SK-N-SH (cell line): ENCODE results near the gene BNIPL. TPM values are rescaled to one million over a fixed set of nuclear protein-coding genes. Genes with fewer than 3 reads are reported as not detected.

Experiments
- CTCF ChIA-PET: fragments of 300-600, 350-600 bp; formaldehyde crosslinking; extraction: SDS; loops from one replicate; lab custom pipeline; 2021; lab: Yijun Ruan, JAX
- POLR2A ChIA-PET: fragments of 350-600 bp; sonication (Branson Sonifier 250); formaldehyde crosslinking; extraction: SDS; loops from one replicate; lab custom pipeline; 2020; ENCODE audit warnings: antibody characterized with exemption, inconsistent platforms; lab: Yijun Ruan, JAX
- DNase-seq: peaks from one replicate; pipeline ENCODE4 v3.0.0; 2012
- H2AFZ ChIP-seq: fragments of 200-600 bp; sonication (generic); 2 replicates; pipeline ENCODE4 v1.8.1; 2016; ENCODE audit warnings: antibody characterized with exemption, mild to moderate bottlenecking, low read depth
- H3F3A ChIP-seq: fragments of 200-600 bp; sonication (generic); replicated peaks from 2 replicates; pipeline ENCODE3; 2016; ENCODE audit warnings: antibody characterized with exemption, mild to moderate bottlenecking; ENCODE audit not compliant: insufficient read depth
- H3K27ac ChIP-seq, 2 experiments: fragments of 200-500 bp in 1 of 2; fragments of 200-600 bp in 1 of 2; sonication (Bioruptor generic) in 1 of 2; sonication (generic), shearing (Covaris generic) in 1 of 2; 2 replicates each; pipeline versions ENCODE4 v1.5.1 to v1.6.1; 2014 to 2016; ENCODE audit warnings: low read depth in 2 of 2, inconsistent platforms in 1 of 2, low read length in 1 of 2, mild to moderate bottlenecking in 1 of 2, mixed read lengths in 1 of 2
- H3K27me3 ChIP-seq: fragments of 200-600 bp; sonication (generic), shearing (Covaris generic); 2 replicates; pipeline ENCODE4 v1.6.1; 2016; ENCODE audit warnings: mixed run types; ENCODE audit not compliant: insufficient read depth
- H3K36me3 ChIP-seq, 2 experiments: fragments of 200-500 bp in 1 of 2; fragments of 200-600 bp in 1 of 2; sonication (Bioruptor generic) in 1 of 2; sonication (generic) in 1 of 2; replicated peaks in 1 of 2; 2 replicates each; pipeline versions ENCODE3 to v1.5.1; 2014 to 2016; ENCODE audit warnings: low read length in 1 of 2, mild to moderate bottlenecking in 1 of 2; ENCODE audit not compliant: insufficient read depth in 2 of 2, control insufficient read depth in 1 of 2
- H3K4me1 ChIP-seq, 2 experiments: fragments of 200-500 bp in 1 of 2; fragments of 200-600 bp in 1 of 2; sonication (Bioruptor generic) in 1 of 2; sonication (generic), shearing (Covaris generic) in 1 of 2; 2 replicates each; pipeline versions ENCODE4 v1.5.1 to v1.6.1; 2014 to 2016; ENCODE audit warnings: low read depth in 1 of 2, low read length in 1 of 2, mixed run types in 1 of 2; ENCODE audit not compliant: insufficient read depth in 2 of 2, control insufficient read depth in 1 of 2
- H3K4me2 ChIP-seq: fragments of 200-600 bp; sonication (generic), shearing (Covaris generic); 2 replicates; pipeline ENCODE4 v1.6.1; 2017; ENCODE audit warnings: mixed run types
- H3K4me3 ChIP-seq, 2 experiments: fragments of 200-500 bp in 1 of 2; fragments of 200-600 bp in 1 of 2; sonication (Bioruptor generic) in 1 of 2; sonication (generic), shearing (Covaris generic) in 1 of 2; 2 replicates each; pipeline versions ENCODE4 v1.5.1 to v1.8.1; 2014 to 2016; ENCODE audit warnings: low read depth in 2 of 2, inconsistent platforms in 1 of 2, low read length in 1 of 2, mild to moderate bottlenecking in 1 of 2, mixed read lengths in 1 of 2, moderate library complexity in 1 of 2
- H3K79me2 ChIP-seq: fragments of 200-600 bp; sonication (generic); 2 replicates; pipeline ENCODE4 v1.8.1; 2017; ENCODE audit warnings: mild to moderate bottlenecking; ENCODE audit not compliant: insufficient read depth
- H3K9ac ChIP-seq: fragments of 200-600 bp; sonication (generic); 2 replicates; pipeline ENCODE4 v1.6.1; 2017; ENCODE audit warnings: mixed run types
- H3K9me2 ChIP-seq: fragments of 200-600 bp; sonication (generic); 2 replicates; pipeline ENCODE4 v1.6.1; 2017; ENCODE audit warnings: mixed run types
- H3K9me3 ChIP-seq: fragments of 200-600 bp; sonication (generic); 2 replicates; pipeline ENCODE4 v1.6.1; 2017; ENCODE audit warnings: mixed run types, mild to moderate bottlenecking, moderate library complexity
- H4K20me1 ChIP-seq: fragments of 200-600 bp; sonication (generic); 2 replicates; pipeline ENCODE4 v1.6.1; 2017; ENCODE audit warnings: mild to moderate bottlenecking, mixed run types; ENCODE audit not compliant: insufficient read depth
- CHD2 ChIP-seq: fragments of 150-350 bp; IDR thresholded peaks from 2 replicates; pipeline ENCODE4 v1.6.1; 2018; ENCODE audit warnings: low read length; ENCODE audit not compliant: partially characterized antibody
- NRF1 ChIP-seq: IDR thresholded peaks from 2 replicates; pipeline ENCODE4 v1.6.1; 2012; ENCODE audit warnings: low read depth, mild to moderate bottlenecking, low read length
- RCOR1 ChIP-seq: fragments of 150-350 bp; IDR thresholded peaks from 2 replicates; pipeline ENCODE4 v1.6.1; 2017; ENCODE audit warnings: antibody characterized with exemption, low read length
- RFX5 ChIP-seq: IDR thresholded peaks from 2 replicates; pipeline ENCODE4 v1.6.1; 2012; ENCODE audit warnings: mild to moderate bottlenecking, improper control_type of control experiment, low read length
- SIN3A ChIP-seq: IDR thresholded peaks from 2 replicates; pipeline ENCODE4 v1.6.1; 2012; ENCODE audit warnings: low read depth, mild to moderate bottlenecking, low read length, moderate library complexity, borderline replicate concordance
- TAF1 ChIP-seq: IDR thresholded peaks from 2 replicates; pipeline ENCODE4 v1.6.1; 2012; ENCODE audit warnings: low read depth, mild to moderate bottlenecking, low read length, moderate library complexity, borderline replicate concordance
- TCF12 ChIP-seq: IDR thresholded peaks from 2 replicates; pipeline ENCODE4 v1.4.0; 2012
- TEAD4 ChIP-seq: IDR thresholded peaks from 2 replicates; pipeline ENCODE4 v1.4.0; 2012; ENCODE audit warnings: mild to moderate bottlenecking, borderline replicate concordance; ENCODE audit not compliant: insufficient read depth
- USF2 ChIP-seq: fragments of 150-350 bp; IDR thresholded peaks from 2 replicates; pipeline ENCODE4 v1.6.1; 2017; ENCODE audit warnings: antibody characterized with exemption, low read length, low read depth, borderline replicate concordance
- polyA plus RNA-seq, 3 experiments: library from polyadenylated mRNA; depleted of rRNA; stranded (reverse); fragments of >200 nt; gene quantifications; 2 replicates each; pipeline ENCODE4 v1.2.3, GENCODE V29; 2012
- TF ChIP-seq, protein P1 (sequence below): IDR thresholded peaks from 2 replicates; pipeline ENCODE4; 2012
- TF ChIP-seq, protein P2 (sequence below): IDR thresholded peaks from 2 replicates; pipeline ENCODE4 v1.6.1; 2012; ENCODE audit warnings: mild to moderate bottlenecking, low read depth, low read length, moderate library complexity
- TF ChIP-seq, protein P3 (sequence below): IDR thresholded peaks from 2 replicates; pipeline ENCODE4 v1.4.0; 2012; ENCODE audit warnings: low read depth

BNIPL gene
- polyA plus RNA-seq, 1 of the 3 experiments (the other 2 are of a cell fraction) = 0.12 TPM

DNA sequence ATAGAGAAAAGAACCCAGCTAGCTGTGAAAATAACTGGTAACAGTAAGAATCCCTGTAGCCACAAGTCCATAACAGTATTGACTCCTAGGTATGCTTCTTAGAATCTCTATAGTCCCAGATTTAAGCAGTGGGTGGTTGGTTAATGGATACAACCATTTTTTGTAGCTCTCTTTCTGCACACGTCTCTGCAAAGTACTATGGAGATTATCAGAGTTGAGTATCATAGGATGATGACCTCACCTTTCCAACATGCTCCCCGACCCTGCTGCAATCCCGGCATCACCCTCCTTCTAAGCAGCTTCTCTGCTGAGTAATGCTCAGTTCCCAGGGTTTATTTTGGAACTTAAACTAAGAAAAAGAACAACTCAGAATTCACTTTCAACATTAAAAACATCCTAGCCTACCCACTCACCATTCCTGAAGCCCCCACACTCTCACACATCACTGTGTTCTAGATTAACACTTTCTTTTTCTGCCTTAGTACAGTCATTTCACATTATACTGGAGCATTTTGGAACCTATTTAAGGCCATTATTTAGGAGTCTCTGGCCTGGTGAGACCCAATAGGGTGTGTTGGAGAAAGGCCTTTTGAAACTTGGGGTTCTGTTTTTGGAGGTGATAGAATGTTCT is 26.5 kb downstream of the BNIPL start (continued):
- TF ChIP-seq, protein P1, sequence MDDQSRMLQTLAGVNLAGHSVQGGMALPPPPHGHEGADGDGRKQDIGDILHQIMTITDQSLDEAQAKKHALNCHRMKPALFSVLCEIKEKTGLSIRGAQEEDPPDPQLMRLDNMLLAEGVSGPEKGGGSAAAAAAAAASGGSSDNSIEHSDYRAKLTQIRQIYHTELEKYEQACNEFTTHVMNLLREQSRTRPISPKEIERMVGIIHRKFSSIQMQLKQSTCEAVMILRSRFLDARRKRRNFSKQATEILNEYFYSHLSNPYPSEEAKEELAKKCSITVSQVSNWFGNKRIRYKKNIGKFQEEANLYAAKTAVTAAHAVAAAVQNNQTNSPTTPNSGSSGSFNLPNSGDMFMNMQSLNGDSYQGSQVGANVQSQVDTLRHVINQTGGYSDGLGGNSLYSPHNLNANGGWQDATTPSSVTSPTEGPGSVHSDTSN = no peak
- TF ChIP-seq, protein P2, sequence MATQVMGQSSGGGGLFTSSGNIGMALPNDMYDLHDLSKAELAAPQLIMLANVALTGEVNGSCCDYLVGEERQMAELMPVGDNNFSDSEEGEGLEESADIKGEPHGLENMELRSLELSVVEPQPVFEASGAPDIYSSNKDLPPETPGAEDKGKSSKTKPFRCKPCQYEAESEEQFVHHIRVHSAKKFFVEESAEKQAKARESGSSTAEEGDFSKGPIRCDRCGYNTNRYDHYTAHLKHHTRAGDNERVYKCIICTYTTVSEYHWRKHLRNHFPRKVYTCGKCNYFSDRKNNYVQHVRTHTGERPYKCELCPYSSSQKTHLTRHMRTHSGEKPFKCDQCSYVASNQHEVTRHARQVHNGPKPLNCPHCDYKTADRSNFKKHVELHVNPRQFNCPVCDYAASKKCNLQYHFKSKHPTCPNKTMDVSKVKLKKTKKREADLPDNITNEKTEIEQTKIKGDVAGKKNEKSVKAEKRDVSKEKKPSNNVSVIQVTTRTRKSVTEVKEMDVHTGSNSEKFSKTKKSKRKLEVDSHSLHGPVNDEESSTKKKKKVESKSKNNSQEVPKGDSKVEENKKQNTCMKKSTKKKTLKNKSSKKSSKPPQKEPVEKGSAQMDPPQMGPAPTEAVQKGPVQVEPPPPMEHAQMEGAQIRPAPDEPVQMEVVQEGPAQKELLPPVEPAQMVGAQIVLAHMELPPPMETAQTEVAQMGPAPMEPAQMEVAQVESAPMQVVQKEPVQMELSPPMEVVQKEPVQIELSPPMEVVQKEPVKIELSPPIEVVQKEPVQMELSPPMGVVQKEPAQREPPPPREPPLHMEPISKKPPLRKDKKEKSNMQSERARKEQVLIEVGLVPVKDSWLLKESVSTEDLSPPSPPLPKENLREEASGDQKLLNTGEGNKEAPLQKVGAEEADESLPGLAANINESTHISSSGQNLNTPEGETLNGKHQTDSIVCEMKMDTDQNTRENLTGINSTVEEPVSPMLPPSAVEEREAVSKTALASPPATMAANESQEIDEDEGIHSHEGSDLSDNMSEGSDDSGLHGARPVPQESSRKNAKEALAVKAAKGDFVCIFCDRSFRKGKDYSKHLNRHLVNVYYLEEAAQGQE = no peak
- no peak for TF ChIP-seq RFX5
- TF ChIP-seq TCF12 = peak; percentile 34; the same call in 1 of the 2 replicates
- TF ChIP-seq USF2 = no peak

DNA sequence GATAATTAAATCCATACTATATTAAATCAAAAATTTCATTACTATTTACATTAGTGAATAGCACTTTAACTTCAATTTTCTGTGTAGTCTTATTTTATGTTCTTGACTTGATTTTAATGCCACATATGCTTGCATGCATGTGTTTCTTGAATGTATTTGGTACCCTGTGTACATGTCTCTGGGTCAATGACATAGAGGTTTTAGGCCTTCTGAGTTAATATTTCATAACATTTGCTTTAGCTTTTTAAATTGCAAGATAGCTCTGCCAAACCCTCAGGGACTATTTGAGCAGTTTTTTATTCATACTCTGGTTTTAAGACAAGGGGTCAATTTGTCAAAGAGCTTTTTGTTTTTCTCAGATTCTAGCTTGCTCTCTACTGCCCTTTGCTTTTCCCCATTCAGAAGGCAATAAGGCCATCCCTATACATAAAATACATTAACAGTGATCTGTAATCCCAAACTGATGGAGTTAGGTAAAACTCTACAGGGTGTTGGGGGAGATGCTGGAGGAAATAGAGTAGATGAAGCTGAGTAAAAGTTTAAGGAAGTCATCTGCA is 28.8 kb downstream of the BNIPL start:
- Histone ChIP-seq H3K79me2 (peaks cover 93% of the 10 kb centered on the region), H3K27ac (peak overlapping the region in 1 of 2 experiments; percentile 25; a peak in 1 of 4 replicates), H3K27me3 (no peaks in the 10 kb centered on the region), H2AFZ (no peak overlapping the region), H3K9ac (no peak overlapping the region), H3F3A (peaks cover 43% of the 10 kb centered on the region), H3K4me1 (peaks cover 11 to 13% of the 10 kb centered on the region in 2 experiments), H3K9me3 (no peaks in the 10 kb centered on the region), H3K4me3 (no peak overlapping the region; a peak in 1 of 4 replicates), H3K9me2 (no peaks in the 10 kb centered on the region), H3K4me2 (peak overlapping the region; percentile 47), H3K36me3 (peaks cover 21 to 45% of the 10 kb centered on the region in 2 experiments), H4K20me1 (peaks cover 32% of the 10 kb centered on the region)
- TF ChIP-seq SIN3A = no peak
- TF ChIP-seq RCOR1 = no peak
- TF ChIP-seq, protein P3, sequence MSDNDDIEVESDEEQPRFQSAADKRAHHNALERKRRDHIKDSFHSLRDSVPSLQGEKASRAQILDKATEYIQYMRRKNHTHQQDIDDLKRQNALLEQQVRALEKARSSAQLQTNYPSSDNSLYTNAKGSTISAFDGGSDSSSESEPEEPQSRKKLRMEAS = no peak
- TF ChIP-seq TAF1 = no peak
- no peak for TF ChIP-seq CHD2
- TF ChIP-seq TEAD4 = no peak
- TF ChIP-seq NRF1 = no peak
- CTCF ChIA-PET = interaction anchor here (0.6 to 1.9 kb wide), 8 partner anchors 9 to 185 kb away, joined by 3 to 6 read pairs (median 4); partner anchors contain the start of gene MINDY1
- POLR2A ChIA-PET = interaction anchor here (1.0 kb wide), 1 partner anchor 125 kb away, joined by 3 read pairs; the partner anchor contains the start of gene VPS72
- no peak for DNase-seq
